Anterior cingulate cortex (tissue), 58 donors: ENCODE measurements around the gene SLCO3A1.
"Not testable (repeated sequence)": the region's sequence is repeated elsewhere in the genome, so short reads cannot be mapped to it uniquely, and the experiment has no call there.

ENCODE experiments used
- DNase-seq, 58 donors: peaks; one replicate each; lab custom pipeline; 2025; lab: John Stamatoyannopoulos, UW

The SLCO3A1 gene

DNA sequence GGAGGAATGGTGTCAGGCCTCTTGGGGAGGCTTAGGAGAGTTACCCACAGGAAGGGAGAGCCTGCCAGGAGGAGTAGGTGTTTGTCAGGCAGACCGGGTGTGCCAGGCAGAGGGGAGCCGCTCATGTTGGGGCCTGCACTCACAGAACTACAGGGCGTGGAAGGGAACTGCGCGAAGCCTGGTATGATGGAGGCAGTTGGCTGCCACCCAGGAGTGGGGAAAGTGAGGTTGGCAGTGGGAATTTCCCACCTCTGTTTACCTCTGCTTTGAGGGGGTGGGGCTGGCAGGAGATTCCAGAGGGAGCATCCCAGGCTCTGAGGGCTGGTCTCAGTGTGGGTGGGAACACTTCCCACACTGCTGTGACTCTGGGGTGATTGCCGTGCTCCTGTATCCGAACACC is 99.9 kb downstream of the SLCO3A1 start:
- DNase-seq, result no peak

DNA sequence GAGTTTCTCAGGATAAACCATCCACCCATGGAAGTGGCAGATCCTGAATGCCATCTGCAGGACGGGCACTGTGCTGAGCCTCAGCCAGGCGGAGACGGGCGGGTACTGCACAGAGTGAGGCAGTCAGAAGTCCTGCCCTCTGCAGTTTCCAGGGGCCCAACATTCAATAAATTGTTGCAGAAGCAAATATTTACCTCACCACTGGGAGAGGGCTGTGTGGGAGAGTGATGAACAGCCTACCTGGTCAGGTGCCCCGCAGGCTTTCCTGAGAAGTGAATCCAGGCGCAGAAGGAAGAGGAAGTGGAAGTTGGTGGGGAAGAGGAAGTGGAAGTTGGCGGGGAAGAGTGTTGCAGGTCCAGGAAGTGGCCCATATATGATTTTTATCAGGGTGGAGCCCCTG is 100.8 kb downstream of the SLCO3A1 start:
- DNase-seq, result no peak

DNA sequence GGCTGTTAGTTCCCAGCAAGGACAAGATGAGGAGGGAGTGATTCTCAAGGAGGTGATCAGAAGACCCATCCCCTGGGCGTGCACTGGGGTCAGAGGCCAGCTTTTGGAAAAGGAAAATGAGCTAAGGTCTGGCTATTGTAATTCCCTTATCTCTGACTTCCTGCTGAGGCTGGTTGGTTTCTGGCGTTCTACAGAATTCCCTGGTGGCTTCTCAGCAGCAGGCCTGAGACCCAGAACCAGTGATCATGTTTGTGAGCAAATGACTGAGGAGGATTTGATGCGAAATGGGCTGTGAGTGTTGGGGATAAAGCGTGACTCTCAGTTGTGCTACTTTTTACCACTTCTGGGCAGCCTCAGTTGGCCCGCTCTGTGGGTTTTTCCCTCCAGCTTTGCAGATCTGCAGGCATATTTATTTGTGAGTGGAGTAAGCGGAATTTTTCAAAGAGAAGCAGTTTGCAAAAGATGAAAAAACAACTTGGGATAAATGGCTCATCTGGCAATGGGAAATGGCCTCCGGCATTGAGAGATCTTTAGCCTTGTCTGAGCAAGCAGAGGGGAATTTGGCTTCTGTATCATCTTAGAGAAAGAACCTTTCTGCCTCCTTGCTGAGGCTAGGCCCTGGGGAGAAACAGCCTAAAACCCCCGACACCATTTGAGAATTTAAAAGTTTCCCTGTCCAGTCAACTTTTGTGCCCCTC is 102.7 kb downstream of the SLCO3A1 start:
- no peak for DNase-seq

- no peak for DNase-seq
Observed at GRCh38 chr15:91961357-91961756, 107.8 kb downstream of the SLCO3A1 start.

DNA sequence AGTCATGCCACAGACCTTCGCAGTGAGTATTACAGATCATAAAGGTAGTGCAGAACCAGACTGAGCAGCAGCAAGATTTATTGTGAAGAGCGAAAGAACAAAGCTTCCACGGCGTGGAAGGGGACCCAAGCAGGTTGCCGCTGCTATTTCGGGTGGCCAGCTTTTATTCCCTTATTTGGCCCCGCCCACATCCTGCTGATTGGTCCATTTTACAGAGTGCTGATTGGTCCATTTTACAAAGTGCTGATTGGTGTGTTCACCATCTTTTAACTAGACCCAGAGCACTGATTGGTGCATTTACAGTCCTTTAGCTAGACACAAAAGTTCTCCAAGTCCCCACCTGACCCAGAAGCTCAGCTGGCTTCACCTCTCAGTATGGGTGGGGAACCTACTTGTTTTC is 110.2 kb downstream of the SLCO3A1 start:
- DNase-seq, result not testable (repeated sequence)

DNA sequence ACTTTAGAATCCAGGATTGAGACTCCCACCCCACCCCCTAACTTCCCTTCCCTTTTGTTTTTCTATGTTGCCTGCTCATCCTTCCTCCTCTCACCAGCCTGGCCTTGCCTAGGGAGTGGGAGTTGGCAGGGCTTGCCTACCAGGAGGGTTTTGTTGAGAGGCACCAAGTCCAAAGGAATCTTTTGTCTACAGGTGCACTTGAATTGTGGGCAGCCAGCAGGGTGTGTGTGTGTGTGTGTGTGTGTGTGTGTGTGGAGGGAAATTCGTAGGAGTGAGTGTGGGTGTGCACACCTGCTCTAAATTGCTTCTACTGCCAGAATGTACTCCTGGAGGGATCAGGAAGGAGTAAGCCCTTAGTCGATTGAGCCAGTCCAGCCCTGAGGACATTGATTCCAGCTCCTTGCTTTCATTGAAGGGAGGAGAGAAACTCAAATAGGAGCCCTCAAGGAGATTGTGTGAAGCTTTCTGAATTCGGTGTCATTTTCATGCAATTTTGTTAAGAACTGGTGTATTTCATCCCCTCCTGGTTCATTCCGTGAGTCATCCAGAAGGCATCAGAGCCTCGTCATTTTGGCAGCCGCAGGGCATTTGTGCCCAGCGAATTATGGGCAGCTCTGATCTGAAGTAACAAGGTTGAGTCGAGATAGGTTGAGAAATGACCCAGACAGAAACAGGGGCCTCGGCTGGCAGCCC is 112.1 kb downstream of the SLCO3A1 start:
- peak in 10 of 58 donors; percentile 9 to 75 (median 40) for DNase-seq

- peak in 7 of 58 donors; percentile 34 to 75 (median 46) for DNase-seq
Observed at GRCh38 chr15:91966194-91966552, 112.7 kb downstream of the SLCO3A1 start.

GRCh38 chr15:91967935-91968606 is 114.6 kb downstream of the SLCO3A1 start:
- DNase-seq, result no peak

GRCh38 chr15:91968610-91969009 is 115.1 kb downstream of the SLCO3A1 start:
- DNase-seq, result no peak

DNA sequence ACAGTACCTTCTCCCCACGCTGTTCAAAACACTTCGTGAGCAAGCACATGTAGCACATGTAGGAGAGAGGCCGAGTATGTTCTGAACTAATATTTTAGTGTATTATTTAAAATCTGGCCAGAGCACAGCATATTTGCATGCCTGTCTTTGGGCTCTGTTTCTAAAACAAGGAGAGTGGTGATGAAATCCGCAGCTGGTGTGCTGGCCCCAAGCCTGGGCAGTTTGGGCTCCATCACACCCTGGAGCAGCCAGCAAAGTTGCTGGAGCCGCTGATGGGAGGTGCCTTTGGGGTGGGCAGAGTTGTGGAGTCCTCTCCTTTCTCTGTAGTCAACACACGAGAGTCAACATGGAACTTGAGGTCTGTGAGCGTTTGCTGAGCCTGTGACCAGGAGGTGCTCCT is 116.6 kb downstream of the SLCO3A1 start:
- DNase-seq, result peak in 43 of 58 donors; percentile 6 to 75 (median 44)

- peak in 2 of 58 donors; percentile 7 to 26 for DNase-seq
Observed at GRCh38 chr15:91973481-91973880, 120.0 kb downstream of the SLCO3A1 start.

DNA sequence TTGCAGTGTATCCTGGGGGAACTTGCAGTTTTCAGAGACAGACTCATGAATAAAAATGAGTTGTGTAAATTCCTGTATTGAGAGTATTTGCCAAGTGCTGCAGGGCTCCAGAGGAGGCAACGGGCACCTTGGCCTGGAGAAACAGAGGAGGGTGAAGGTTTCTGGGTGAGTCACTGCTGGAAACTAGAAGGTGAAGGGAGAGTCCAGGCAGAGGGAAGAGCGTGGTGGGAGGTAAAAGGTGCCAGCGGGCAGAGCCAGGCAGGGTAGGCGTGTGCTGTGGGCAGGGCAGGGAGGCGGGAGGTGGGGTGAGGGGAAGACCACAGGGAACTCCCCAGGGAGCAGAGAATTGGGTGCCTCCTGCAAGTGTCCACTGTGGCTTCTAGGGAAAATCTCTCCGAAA is 120.8 kb downstream of the SLCO3A1 start:
- no peak for DNase-seq

GRCh38 chr15:91975241-91975978 is 121.9 kb downstream of the SLCO3A1 start:
- no peak for DNase-seq

DNA sequence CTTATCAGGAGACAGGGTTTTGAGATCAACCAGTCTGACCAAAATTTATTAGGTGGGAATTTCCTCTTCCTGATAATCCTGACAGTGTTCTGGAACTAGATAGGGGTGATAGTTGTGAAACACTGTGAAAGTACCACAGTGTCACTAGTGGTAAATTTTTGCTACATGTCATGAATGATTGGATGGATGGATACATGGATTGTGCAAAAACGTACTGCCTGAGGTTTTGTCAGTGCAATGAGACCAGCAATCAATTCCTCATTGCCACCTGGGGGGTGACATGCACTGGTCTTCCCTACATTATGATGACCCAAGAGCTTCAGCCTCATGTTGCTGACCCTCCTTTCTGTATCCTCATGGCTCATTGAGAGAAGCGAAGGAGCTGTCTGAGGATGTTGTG is 123.5 kb downstream of the SLCO3A1 start:
- DNase-seq, result no peak

DNA sequence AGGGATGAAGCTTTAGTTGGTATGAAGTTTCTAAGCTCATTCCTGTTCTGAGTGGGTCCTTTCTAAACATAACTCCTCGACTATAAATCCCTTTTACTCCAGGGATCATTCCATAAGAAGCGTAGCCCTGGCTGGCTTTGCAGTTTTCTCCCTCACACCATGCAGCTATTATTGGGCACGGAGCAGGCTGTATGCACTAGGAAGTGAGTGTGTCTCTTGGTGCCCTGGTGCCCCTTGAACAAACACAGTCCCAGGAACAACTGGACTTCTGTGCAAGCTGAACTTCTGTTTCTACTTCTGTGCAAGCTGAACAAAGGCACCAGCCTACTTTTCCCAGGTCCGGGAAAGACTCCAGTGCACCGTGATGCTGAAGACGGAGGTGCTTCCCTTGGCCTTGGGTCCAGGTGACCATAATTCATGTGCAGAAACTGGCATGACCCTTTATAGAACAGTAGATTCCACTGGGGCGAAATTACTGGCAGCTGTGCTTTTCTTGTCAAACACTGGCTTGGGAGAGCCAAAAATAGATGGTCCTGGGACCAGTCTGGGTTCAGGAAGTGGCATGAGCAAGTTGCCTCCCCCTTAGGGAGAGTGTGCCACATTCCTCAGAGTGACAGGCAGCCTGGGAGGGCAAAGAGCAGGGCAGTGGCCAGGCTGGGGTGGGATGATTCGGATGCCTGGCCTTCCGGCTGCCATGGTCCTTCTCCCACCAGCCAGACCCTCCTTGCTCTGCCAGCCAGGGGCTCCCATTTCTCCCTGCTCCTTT is 127.2 kb downstream of the SLCO3A1 start:
- no peak for DNase-seq

DNA sequence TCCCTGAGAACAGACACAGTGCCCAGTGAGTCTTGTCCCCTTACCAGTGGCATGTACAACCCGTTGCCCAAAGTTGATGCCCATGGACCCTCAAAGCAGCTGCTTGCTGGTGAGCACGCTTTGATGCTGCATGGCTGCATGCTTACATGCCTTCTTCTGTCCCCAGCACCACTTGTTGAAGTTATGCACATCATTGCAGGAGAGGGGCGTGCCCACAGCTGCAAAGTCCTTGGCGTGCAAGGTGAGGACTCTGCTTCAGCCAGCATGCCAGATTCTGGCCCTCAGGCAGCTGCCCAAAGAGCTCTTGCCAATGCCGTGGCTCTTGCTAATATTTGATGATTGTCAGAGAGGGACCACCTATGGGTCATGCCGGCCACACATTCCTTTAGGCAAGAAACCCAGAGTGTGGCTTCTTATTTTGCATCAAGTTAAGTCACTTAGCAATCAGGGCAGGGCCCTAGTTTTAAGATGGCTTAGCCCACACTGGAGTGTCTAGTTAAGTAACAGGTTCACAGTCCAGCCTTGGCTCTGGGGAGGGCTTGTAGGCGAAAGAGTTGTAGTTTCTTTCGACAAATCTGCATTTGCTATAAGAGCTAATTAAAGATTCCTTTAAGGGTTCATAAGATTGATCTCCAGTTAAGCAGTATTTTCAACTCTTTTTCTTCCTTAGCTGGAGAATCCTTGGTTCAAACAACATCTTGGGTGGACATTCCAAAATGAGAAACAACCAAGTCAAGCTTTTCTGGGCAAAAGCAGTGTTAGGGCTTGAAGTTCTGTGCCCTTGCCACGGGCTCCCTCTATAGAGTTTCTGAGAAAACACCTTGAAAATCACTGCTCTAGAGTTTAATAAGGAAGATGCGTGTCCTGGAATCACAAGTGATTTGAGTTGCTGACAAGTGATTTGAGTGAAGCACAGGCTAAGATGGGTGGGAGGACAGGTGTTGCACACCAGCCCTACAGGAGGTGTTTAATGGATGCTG is 128.6 kb downstream of the SLCO3A1 start:
- no peak for DNase-seq

- no peak for DNase-seq
Observed at GRCh38 chr15:91983729-91984340, 130.3 kb downstream of the SLCO3A1 start.

- DNase-seq, result no peak
Observed at GRCh38 chr15:91985297-91985696, 131.8 kb downstream of the SLCO3A1 start.

DNA sequence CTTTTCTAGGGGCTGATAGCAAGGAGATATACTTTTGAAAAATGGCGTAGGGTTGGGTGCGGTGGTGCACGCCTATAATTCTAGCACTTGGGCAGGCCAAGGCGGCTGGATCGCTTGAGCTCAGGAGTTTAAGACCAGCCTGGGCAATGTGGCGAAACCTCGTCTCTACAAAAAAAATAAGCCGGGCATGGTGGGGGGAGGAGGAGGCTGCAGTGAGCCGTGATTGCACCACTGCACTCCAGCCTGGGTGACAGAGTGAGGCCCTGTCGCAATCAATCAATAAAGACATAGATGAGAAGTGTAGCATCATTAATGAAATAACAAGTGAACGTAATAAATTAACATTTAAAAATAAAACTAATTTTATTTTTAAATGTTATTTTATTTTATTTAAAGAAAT is 134.6 kb downstream of the SLCO3A1 start:
- no peak for DNase-seq
